Hepatocyte (in vitro differentiated cells): ENCODE data around the gene TMEM86B.

ENCODE experiments used
- CTCF ChIP-seq: fragments of 200-600 bp; sonication (generic); IDR thresholded peaks from 2 replicates; pipeline ENCODE4 v1.5.1; 2016; ENCODE audit warnings: antibody characterized with exemption, mild to moderate bottlenecking; ENCODE audit not compliant: poor library complexity
- EZH2 ChIP-seq: fragments of 200-600 bp; sonication (generic); IDR thresholded peaks from 2 replicates; pipeline ENCODE4 v1.6.1; 2016; ENCODE audit warnings: antibody characterized with exemption, mild to moderate bottlenecking, borderline replicate concordance

DNA sequence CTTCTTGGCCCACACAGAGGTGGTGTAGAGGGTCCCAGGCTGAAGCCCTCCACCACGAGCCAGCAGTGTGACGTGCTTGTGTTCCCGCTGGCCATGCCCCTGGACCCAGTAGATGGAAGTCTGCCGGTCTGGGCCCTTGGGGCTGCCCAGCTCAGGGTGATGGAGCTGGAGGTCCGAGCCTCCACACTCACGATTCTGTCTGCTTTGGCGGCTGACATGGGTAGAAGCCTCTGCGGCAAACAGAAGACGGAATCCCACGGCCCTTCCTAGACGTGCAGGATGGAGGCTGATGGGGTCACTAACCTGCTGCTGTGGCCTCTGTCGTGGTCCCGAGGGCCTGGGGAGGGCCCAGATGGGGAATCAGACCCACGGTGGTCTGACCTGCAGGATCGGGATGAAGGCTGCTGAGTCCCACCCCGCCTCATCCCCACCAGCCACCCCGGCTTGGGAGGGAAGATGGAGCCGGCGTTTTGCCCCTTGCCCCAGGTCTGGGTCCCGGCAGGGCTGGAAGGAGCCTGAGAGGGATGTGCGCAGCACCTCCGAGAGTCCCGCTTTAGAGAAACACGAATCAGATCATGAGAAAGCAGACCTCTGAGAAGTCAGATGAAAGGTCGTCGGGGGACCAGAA, 4.4 kb downstream of the TMEM86B start:
- TF ChIP-seq CTCF, result no peak
- no peak for TF ChIP-seq EZH2
